ENCODE measurements around the gene NSMF. TPM values are rescaled to one million over a fixed set of nuclear protein-coding genes. Genes with fewer than 3 reads are reported as not detected.

NSMF gene
- total and polyA plus RNA-seq, 10 of the 15 experiments (the other 5 are each of a cell fraction or from before 2014, with no cell fraction given): 0.13 to 44.3 (median 13.4) TPM

GRCh38 chr9:137398561-137399468 is 60.3 kb downstream of the NSMF start:
- Histone ChIP-seq H2AFZ (ENCODE audit: control insufficient read depth, low read depth, low read length) (no peak overlapping the region), H3K4me3 (no peak overlapping the region), H3K4me1 (ENCODE audit: control insufficient read depth, insufficient read depth, low read length) (no peaks in the 10 kb centered on the region; the same call in 1 of the 2 replicates), H3K4me2 (ENCODE audit: control insufficient read depth, insufficient read depth) (no peak overlapping the region), H3K9ac (ENCODE audit: control insufficient read depth, insufficient read depth, low read length) (no peak overlapping the region), H3K36me3 (ENCODE audit: control insufficient read depth in 2 of 2, insufficient read depth in 2 of 2, low read length in 1 of 2) (no peaks in the 10 kb centered on the region; a peak in 1 of 4 replicates), H4K20me1 (ENCODE audit: control insufficient read depth, insufficient read depth) (no peaks in the 10 kb centered on the region), H3K27ac (ENCODE audit: control insufficient read depth, insufficient read depth) (no peak overlapping the region), H3K27me3 (replicated peaks in 1 of 2; ENCODE audit: control insufficient read depth in 2 of 2, insufficient read depth in 2 of 2, low read length in 1 of 2) (no peaks in the 10 kb centered on the region), H3K79me2 (ENCODE audit: control insufficient read depth, insufficient read depth, low read length) (no peaks in the 10 kb centered on the region), H3K9me3 (replicated peaks; ENCODE audit: control insufficient read depth, insufficient read depth, low read length) (peaks cover 25% of the 10 kb centered on the region)
- WGBS (ENCODE audit: insufficient coverage, insufficient replicate concordance, low lambda C conversion rate, missing lambda C conversion rate): 96% methylated on average over 59 of the region's 60 CpGs
- no peak for ATAC-seq
- TSS peak; percentile 37 for BruUV-seq (replicated peaks)
- TF ChIP-seq GABPA (IDR thresholded peaks at IDR 0.05; ENCODE audit: low read depth) (no peak), NRF1 (conservative IDR thresholded peaks at IDR 0.05; ENCODE audit: low read depth, low read length) (no peak), POLR2AphosphoS5 (IDR thresholded peaks at IDR 0.05; ENCODE audit: low read length) (no peak)
- TF ChIP-seq, protein P1, sequence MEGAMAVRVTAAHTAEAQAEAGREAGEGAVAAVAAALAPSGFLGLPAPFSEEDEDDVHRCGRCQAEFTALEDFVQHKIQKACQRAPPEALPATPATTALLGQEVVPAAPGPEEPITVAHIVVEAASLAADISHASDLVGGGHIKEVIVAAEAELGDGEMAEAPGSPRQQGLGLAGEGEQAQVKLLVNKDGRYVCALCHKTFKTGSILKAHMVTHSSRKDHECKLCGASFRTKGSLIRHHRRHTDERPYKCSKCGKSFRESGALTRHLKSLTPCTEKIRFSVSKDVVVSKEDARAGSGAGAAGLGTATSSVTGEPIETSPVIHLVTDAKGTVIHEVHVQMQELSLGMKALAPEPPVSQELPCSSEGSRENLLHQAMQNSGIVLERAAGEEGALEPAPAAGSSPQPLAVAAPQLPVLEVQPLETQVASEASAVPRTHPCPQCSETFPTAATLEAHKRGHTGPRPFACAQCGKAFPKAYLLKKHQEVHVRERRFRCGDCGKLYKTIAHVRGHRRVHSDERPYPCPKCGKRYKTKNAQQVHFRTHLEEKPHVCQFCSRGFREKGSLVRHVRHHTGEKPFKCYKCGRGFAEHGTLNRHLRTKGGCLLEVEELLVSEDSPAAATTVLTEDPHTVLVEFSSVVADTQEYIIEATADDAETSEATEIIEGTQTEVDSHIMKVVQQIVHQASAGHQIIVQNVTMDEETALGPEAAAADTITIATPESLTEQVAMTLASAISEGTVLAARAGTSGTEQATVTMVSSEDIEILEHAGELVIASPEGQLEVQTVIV (IDR thresholded peaks at IDR 0.05; ENCODE audit: borderline replicate concordance, partially characterized antibody): no peak
- RAD21 ChIA-PET (ENCODE audit: unreplicated experiment): no interaction called here
- SMC1A ChIA-PET (ENCODE audit: uncharacterized antibody, unreplicated experiment): no interaction called here
- no peak for DNase-seq (ENCODE audit: low read depth, low spot score)
- FAIRE-seq: no peak
- intact Hi-C loops (cut with micrococcal nuclease; ENCODE audit: unreplicated experiment) (no loop called here), in situ Hi-C loops (cut with MboI) (no loop called here)
- CTCF ChIA-PET: no interaction called here
- POLR2A ChIA-PET: no interaction called here
